Gastroesophageal sphincter (tissue), 3 donors: ENCODE data around the gene UBQLN4.

ENCODE experiments used
- EP300 ChIP-seq: sonication (generic); formaldehyde crosslinking; IDR thresholded peaks from one replicate; pipeline ENCODE4 v1.6.1; 2017; ENCODE audit warnings: antibody characterized with exemption, mild to moderate bottlenecking
- POLR2A ChIP-seq, 2 donors: fragments of 450-650 bp; IDR thresholded peaks; one replicate each; pipeline ENCODE4 v1.6.1; 2017; ENCODE audit warnings: antibody characterized with exemption in 2 of 2, mild to moderate bottlenecking in 2 of 2, moderate library complexity in 1 of 2
- POLR2AphosphoS5 ChIP-seq: sonication (generic); formaldehyde crosslinking; IDR thresholded peaks from one replicate; pipeline ENCODE4 v1.6.1; 2017; ENCODE audit warnings: antibody characterized with exemption
- TF ChIP-seq, protein P1 (sequence below), 4 experiments: fragments of 200-600 bp in 2 of 4; fragments of 450-650 bp in 2 of 4; sonication (generic) in 1 of 4; IDR thresholded peaks; one replicate each; pipeline ENCODE4 v1.5.1; 2017 to 2019; ENCODE audit warnings: antibody characterized with exemption in 4 of 4, mild to moderate bottlenecking in 2 of 4, moderate library complexity in 2 of 4

DNA sequence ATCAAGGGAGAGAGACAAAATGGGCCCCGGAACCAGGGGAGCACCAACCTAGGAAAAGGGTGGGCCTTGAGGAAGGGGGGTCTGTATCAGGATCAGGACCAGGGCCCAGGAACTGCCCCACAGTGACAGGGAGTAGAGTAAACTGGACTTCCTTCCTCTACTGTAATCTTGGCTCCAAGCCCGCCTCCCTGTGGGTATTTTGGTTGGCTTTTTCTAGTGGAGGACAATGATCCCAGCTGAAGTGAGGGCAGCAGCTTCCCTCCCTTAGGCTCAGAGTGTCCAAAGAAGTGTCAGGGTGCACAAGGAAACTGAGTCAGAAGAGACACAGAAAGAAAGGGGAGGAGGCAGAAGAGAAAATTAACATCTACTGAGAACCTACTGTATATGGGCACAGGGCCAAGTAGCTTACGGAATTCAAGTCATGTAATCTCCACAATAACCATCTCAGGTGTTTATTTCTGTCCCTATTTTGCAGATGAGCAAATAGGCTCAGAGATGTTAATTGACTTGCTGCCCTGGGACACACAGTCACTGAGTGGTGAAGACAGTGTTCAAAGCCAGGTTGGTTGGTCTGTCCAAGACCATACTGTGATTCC lies 4.8 kb downstream of the UBQLN4 start:
- TF ChIP-seq, protein P1, sequence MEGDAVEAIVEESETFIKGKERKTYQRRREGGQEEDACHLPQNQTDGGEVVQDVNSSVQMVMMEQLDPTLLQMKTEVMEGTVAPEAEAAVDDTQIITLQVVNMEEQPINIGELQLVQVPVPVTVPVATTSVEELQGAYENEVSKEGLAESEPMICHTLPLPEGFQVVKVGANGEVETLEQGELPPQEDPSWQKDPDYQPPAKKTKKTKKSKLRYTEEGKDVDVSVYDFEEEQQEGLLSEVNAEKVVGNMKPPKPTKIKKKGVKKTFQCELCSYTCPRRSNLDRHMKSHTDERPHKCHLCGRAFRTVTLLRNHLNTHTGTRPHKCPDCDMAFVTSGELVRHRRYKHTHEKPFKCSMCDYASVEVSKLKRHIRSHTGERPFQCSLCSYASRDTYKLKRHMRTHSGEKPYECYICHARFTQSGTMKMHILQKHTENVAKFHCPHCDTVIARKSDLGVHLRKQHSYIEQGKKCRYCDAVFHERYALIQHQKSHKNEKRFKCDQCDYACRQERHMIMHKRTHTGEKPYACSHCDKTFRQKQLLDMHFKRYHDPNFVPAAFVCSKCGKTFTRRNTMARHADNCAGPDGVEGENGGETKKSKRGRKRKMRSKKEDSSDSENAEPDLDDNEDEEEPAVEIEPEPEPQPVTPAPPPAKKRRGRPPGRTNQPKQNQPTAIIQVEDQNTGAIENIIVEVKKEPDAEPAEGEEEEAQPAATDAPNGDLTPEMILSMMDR (IDR thresholded peaks at IDR 0.05): no peak
- no peak for TF ChIP-seq POLR2A (IDR thresholded peaks at IDR 0.05)
- TF ChIP-seq EP300: no peak
- no peak for TF ChIP-seq POLR2AphosphoS5
